Stimulated activated CD8-positive, alpha-beta memory T cell treated with anti-CD3 and anti-CD28 coated beads, Interleukin-4, amount 100 ng/mL, for 1 hour (primary cell): ENCODE results near the gene SLC34A1.
A peak's percentile ranks its signal among the peaks of the same experiment; 100 is the strongest.
"Not testable (repeated sequence)": the region's sequence is repeated elsewhere in the genome, so short reads cannot be mapped to it uniquely, and the experiment has no call there.

Experiments used
- DNase-seq, 2 donors: peaks; one replicate each; pipeline ENCODE4 v3.0.0-alpha.2; 2020; ENCODE audit warnings: low read depth in 2 of 2, low spot score in 1 of 2

The SLC34A1 gene

GRCh38 chr5:177367981-177368868 lies 16.0 kb upstream of the SLC34A1 start:
- DNase-seq = no peak

- DNase-seq = no peak
Measured at GRCh38 chr5:177368869-177369644, 15.2 kb upstream of the SLC34A1 start.

- DNase-seq = no peak
Measured at GRCh38 chr5:177369645-177370440, 14.4 kb upstream of the SLC34A1 start.

- peak in 1 of 2 donors; percentile 24 for DNase-seq
Measured at GRCh38 chr5:177370488-177371119, 13.6 kb upstream of the SLC34A1 start.

- no peak for DNase-seq
Measured at GRCh38 chr5:177371120-177372033, 12.9 kb upstream of the SLC34A1 start.

- no peak for DNase-seq
Measured at GRCh38 chr5:177372034-177372896, 12.0 kb upstream of the SLC34A1 start.

GRCh38 chr5:177372910-177373309 lies 11.3 kb upstream of the SLC34A1 start:
- no peak for DNase-seq

- no peak for DNase-seq
Measured at GRCh38 chr5:177373806-177374205, 10.4 kb upstream of the SLC34A1 start.

GRCh38 chr5:177374211-177374610 lies 10.0 kb upstream of the SLC34A1 start:
- DNase-seq = no peak

- not testable (repeated sequence) for DNase-seq
Measured at GRCh38 chr5:177375516-177375915, 8.7 kb upstream of the SLC34A1 start.

- no peak for DNase-seq
Measured at GRCh38 chr5:177376107-177376506, 8.1 kb upstream of the SLC34A1 start.

- no peak for DNase-seq
Measured at GRCh38 chr5:177377851-177378776, 6.1 kb upstream of the SLC34A1 start.

GRCh38 chr5:177378884-177379883 lies 5.0 kb upstream of the SLC34A1 start:
- no peak for DNase-seq

GRCh38 chr5:177380805-177381126 lies 3.5 kb upstream of the SLC34A1 start:
- no peak for DNase-seq

- DNase-seq = no peak
Measured at GRCh38 chr5:177382423-177383029, 1.7 kb upstream of the SLC34A1 start.

GRCh38 chr5:177383181-177383580 lies 1.1 kb upstream of the SLC34A1 start:
- DNase-seq = no peak
